HG02623 (cell line): ENCODE results near the gene ZNF202.
"Not testable (repeated sequence)": the region's sequence is repeated elsewhere in the genome, so short reads cannot be mapped to it uniquely, and the experiment has no call there.

Experiments
- ATAC-seq: cut with Tn5 transposase; IDR thresholded peaks from one replicate; pipeline ENCODE4 v1.9.1; 2021; ENCODE audit warnings: moderate library complexity; ENCODE audit not compliant: unreplicated experiment

ZNF202 gene

GRCh38 chr11:123741159-123742030 lies at the start of gene ZNF202:
Gene ZNF202 (minus strand): TSS chr11:123741660. CDS start chr11:123730888, 10,772 bp downstream.
- peak; percentile 98 for ATAC-seq

GRCh38 chr11:123783536-123783935 lies 42.1 kb upstream of the ZNF202 start:
- ATAC-seq, result no peak

GRCh38 chr11:123778511-123778910 lies 37.1 kb upstream of the ZNF202 start:
- no peak for ATAC-seq

GRCh38 chr11:123775715-123776549 lies 34.5 kb upstream of the ZNF202 start:
- ATAC-seq, result no peak

- peak; percentile 57 for ATAC-seq
Measured at GRCh38 chr11:123775289-123775688, 33.8 kb upstream of the ZNF202 start.

GRCh38 chr11:123773959-123774358 lies 32.5 kb upstream of the ZNF202 start:
- no peak for ATAC-seq

GRCh38 chr11:123773026-123773425 lies 31.6 kb upstream of the ZNF202 start:
- ATAC-seq, result no peak

- ATAC-seq, result no peak
Measured at GRCh38 chr11:123771664-123772063, 30.2 kb upstream of the ZNF202 start.

- no peak for ATAC-seq
Measured at GRCh38 chr11:123770712-123771111, 29.3 kb upstream of the ZNF202 start.

- ATAC-seq, result no peak
Measured at GRCh38 chr11:123765601-123766000, 24.1 kb upstream of the ZNF202 start.

- no peak for ATAC-seq
Measured at GRCh38 chr11:123762422-123762821, 21.0 kb upstream of the ZNF202 start.

GRCh38 chr11:123760894-123761293 lies 19.4 kb upstream of the ZNF202 start:
- ATAC-seq, result peak; percentile 60

GRCh38 chr11:123757976-123758375 lies 16.5 kb upstream of the ZNF202 start:
- ATAC-seq, result no peak

GRCh38 chr11:123755813-123756212 lies 14.4 kb upstream of the ZNF202 start:
- ATAC-seq, result no peak

GRCh38 chr11:123755344-123755743 lies 13.9 kb upstream of the ZNF202 start:
- no peak for ATAC-seq

GRCh38 chr11:123754101-123754568 lies 12.7 kb upstream of the ZNF202 start, which contains the start of gene OR6X1:
Gene OR6X1 (minus strand): TSS chr11:123754518. CDS start chr11:123754518, 0 bp downstream.
- ATAC-seq, result no peak

GRCh38 chr11:123753110-123753509 lies 11.7 kb upstream of the ZNF202 start:
- no peak for ATAC-seq

GRCh38 chr11:123751781-123752180 lies 10.3 kb upstream of the ZNF202 start:
- ATAC-seq, result no peak

GRCh38 chr11:123748349-123748748 lies 6.9 kb upstream of the ZNF202 start:
- ATAC-seq, result not testable (repeated sequence)

- ATAC-seq, result no peak
Measured at GRCh38 chr11:123745764-123746451, 4.4 kb upstream of the ZNF202 start.

- no peak for ATAC-seq
Measured at GRCh38 chr11:123742724-123743120, 1.3 kb upstream of the ZNF202 start.
